NCI-H2029 (cell line): ENCODE data around the gene NOL9.
"Not testable (repeated sequence)": the region's sequence is repeated elsewhere in the genome, so short reads cannot be mapped to it uniquely, and the experiment has no call there.

ENCODE experiments used
- DNase-seq: peaks from one replicate; lab custom pipeline; 2025; lab: John Stamatoyannopoulos, UW

NOL9 gene

DNA sequence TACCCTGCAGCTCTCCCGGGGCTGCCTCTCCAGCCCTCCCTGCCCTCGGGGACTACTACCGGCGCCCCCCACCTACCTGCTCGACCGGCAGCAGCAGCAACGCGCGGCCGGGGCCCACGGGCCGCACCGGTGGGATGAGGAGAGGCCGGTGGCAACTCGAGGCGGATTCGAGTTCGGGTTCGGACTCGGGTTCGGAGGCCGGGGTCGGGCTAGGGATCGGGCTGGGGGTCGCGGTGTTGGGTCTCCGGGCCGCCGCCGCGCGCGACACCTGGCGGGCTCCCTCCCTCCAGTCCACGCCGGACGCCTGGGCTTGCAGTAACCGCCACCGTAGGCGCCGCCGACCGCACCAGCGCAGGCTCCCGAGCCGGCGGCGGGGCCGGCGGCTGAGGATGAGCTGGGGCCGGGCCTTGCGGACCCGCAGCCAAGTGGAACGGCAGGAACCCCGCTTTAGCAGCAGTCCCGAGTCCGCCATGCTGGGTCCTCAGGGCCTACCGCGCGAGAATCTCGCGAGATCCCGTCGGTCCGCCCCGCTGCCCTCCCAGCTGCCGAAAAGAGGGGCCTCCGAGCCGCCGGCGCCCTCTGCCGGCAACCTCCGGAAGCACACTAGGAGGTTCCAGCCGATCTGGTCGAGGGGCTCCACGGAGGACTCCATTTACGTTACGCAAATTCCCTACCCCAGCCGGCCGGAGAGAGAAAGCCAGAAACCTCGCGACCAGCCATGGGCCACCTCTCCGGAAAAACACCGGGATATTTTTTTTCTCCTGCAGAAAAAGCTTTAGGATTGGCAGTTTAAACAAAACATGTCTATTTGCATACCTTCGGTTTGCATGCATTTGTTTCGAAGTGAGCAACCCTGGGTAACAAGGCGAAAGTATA lies at the start of gene NOL9:
TSS of gene NOL9 (minus strand) at position 483 of the 876 bp plus-strand sequence. CDS start at position 472, 11 bp downstream.
- DNase-seq, result peak; percentile 80

- no peak for DNase-seq
Observed at GRCh38 chr1:6603238-6603914, 49.1 kb upstream of the NOL9 start.

- DNase-seq, result peak; percentile 61
Observed at GRCh38 chr1:6602669-6603237, 48.4 kb upstream of the NOL9 start, which contains the start of gene KLHL21. KLHL21 (minus strand) TSS chr1:6602869; CDS start chr1:6602817, 52 bp downstream.

GRCh38 chr1:6601923-6602668 lies 47.8 kb upstream of the NOL9 start:
- no peak for DNase-seq

DNA sequence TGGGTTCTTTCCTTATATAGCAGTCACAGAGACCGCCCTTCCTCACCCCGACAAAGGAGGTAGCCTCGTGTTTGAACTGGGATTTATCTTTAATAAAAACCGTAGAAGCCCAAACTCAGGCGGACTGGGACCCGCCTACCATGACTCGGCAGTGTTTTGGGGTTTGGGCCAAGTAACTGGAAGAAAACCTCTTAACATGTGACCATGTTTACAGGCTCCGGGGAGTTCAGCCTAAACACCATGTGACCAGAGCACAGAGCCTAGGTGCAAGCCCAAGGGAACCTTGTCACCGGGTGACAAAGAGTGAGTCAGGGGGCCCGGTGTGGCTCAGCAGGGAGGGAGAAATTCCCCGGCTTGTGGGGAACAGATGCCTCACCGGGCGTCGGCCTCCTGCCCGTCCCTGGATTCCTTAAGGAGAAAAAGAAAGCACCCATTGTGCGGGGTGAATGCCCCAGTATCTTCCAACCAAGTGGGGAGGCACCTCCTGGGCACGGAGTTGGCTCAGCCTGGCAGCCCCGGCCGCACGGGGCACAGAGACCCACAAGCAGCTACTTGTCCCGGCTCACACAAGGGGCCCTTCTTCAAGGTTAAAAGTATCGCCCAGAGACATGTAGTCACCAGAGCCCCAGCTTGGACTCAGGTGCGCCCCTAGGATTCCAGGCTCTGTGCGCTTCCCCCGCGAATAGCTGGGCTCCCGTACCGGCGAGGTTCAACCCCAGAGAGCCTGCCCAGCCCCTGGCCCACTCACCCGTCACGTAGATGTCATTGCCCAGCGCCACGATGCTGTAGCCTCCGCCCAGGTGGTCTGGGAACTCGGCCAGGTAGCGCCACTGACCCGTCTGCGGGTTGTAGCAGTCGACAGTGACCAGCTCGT lies 47.0 kb upstream of the NOL9 start:
- peak; percentile 59 for DNase-seq

- DNase-seq, result no peak
Observed at GRCh38 chr1:6600410-6601048, 46.2 kb upstream of the NOL9 start.

GRCh38 chr1:6599991-6600390 lies 45.7 kb upstream of the NOL9 start:
- not testable (repeated sequence) for DNase-seq

- no peak for DNase-seq
Observed at GRCh38 chr1:6599141-6599975, 45.0 kb upstream of the NOL9 start.

DNA sequence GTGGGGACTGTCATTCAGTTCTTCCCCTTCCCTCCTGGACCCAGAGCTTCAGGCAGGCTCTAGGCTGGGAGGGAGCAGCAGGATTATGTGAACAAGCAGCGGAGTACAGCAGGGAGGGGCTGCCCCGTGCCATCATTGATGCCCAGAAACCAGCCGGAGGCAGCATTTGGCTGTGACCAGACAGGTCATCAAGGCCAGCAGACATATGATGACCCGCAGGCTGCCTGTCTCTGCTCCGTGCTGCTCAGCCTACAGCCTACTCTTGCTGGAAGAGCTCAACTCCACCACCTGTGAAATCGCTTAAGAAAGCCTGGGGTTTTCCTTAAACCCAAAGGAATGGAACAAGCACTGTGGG lies 43.4 kb upstream of the NOL9 start:
- DNase-seq, result no peak

DNA sequence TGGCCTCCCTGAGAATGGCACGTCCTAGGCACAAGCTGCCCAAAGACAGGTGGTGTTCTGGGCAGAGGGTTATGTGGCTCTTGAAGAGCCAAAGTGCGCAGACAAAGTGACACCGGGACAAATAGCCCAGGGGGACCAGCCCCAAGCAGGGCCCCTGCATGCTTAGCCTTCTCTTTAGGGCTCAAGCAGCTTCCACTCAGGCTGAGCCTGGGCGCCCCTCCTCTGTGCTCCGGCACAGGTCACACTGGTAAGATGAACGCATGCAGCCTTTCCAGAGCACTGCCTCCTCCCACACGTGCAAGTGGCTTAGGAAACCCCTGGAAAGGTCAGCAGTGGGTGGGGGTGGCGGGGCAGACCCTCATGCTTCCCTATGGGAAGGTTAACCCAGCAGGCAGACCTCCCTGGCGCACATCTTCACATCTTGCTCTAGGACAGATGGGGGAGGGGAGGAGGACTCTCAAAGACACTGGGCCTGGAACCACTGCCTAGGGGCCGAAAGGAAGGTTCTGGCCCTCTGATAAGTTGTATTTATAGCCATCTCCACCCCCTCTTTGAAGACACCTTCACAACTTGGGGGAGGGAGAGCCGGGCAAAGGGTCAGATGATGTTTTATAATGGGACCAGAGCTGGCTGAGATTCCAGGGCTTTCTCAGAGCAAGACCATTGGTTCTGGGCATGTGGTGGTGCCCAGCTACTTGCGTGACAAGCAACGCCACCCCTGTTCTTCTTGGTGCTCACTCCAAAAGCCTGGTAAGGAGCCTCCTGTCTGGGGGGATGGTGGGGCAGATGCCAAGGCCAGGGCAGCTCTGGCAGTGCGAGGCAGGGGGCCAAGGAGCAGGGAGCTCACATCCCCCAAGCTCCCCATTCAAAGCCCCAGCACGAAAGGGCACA lies 42.8 kb upstream of the NOL9 start:
- no peak for DNase-seq

DNA sequence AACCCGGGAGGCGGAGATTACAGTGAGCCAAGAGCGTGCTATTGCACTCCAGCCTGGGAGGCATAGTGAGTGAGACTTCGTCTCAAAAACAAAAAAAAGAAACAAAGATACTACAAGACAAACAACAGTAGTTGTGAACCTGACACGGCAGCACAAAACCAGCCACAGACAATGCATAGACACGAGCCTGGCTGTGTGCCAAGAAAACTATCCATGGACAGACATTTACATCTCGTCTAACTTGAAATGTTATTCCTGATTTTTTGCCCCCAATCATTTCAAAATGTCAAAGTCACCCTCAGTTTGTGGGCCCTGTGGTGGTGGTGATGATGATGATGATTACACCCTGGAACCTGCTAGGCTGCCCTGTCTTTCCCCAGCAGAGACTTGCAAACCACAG lies 42.0 kb upstream of the NOL9 start:
- DNase-seq, result no peak

DNA sequence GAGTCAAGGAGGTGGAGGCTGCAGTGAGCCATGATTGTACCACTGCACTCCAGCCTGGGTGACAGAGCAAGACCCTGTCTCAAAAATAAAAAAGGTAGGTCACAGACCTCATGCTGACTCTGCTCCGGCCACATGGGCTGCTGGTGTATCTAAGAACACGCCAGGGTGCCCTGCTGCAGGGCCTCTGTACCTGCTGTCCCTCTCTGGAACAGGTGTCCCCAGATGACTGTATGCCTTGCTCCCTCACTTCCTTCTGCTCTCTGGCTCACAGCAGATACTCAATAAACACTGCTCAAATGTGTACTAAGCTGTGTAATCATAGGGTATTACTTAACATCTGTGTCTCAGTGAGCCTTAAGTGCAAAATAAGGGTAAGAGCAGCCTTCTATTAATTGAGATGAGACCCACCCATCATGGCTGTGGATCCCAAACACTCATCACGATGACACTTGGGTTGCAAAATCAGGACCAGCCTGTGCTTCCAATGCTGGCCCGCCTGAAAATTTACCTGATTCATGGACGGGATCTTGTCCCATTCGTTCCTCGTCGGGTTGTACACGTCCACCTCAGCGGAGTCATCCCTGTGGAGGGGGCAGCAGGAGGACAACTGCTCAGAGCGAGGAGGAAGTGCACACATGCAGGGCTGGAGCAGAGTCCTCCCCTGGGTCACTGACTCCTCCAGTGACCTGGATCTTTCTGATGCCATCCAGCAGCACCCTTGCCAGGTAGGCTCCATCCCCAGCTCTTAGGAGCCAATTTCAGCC lies 40.8 kb upstream of the NOL9 start:
- DNase-seq, result no peak

- no peak for DNase-seq
Observed at GRCh38 chr1:6593810-6594209, 39.5 kb upstream of the NOL9 start.

- DNase-seq, result no peak
Observed at GRCh38 chr1:6592865-6593593, 38.7 kb upstream of the NOL9 start.

GRCh38 chr1:6592441-6592840 lies 38.1 kb upstream of the NOL9 start:
- DNase-seq, result no peak

- no peak for DNase-seq
Observed at GRCh38 chr1:6591644-6592043, 37.3 kb upstream of the NOL9 start.

GRCh38 chr1:6591222-6591621 lies 36.9 kb upstream of the NOL9 start:
- no peak for DNase-seq
